PC-9 (cell line): ENCODE results near the gene ADSL.

Source experiments
- CTCF ChIP-seq: fragments of 200-600 bp; sonication (generic); conservative IDR thresholded peaks from 2 replicates; pipeline ENCODE4 v1.6.1; 2017; ENCODE audit warnings: mixed run types, antibody characterized with exemption, mild to moderate bottlenecking, moderate library complexity
- EZH2 ChIP-seq: fragments of 200-600 bp; sonication (generic); IDR thresholded peaks from 2 replicates; pipeline ENCODE4 v1.8.0; 2017; ENCODE audit warnings: antibody characterized with exemption, low read depth

- TF ChIP-seq EZH2 (no peak), CTCF (no peak)
Observed at GRCh38 chr22:40324468-40325305, 21.6 kb upstream of the ADSL start.
